ENCODE results near the gene ANKRA2. TPM values are rescaled to one million over a fixed set of nuclear protein-coding genes. Genes with fewer than 3 reads are reported as not detected.

ANKRA2 gene
- total and polyA plus RNA-seq, 10 donors, result 20.6 to 35.1 (median 25.0) TPM

- H3K4me1 ChIP-seq, result peaks cover 0 to 8% (median 2%) of the 10 kb centered on the region in 6 donors
- intact Hi-C loops (cut with DNase I; ENCODE audit: low total_unique reads), result no loop called here
- no peak for DNase-seq
- 68 to 80% (median 76%) methylated on average over 1 of the region's 1 CpG for WGBS, 5 donors
- no peaks in the 10 kb centered on the region for H3K36me3 ChIP-seq
- H3K4me3 ChIP-seq, result no peak overlapping the region
- H3K9me3 ChIP-seq, result no peaks in the 10 kb centered on the region
- TF ChIP-seq POLR2AphosphoS5 (IDR thresholded peaks at IDR 0.05) (no peak), CTCF (IDR thresholded peaks at IDR 0.05 in 8 of 11, conservative IDR thresholded peaks at IDR 0.05 in 3 of 11) (no peak), POLR2A (IDR thresholded peaks at IDR 0.05) (no peak)
- peaks cover 0 to 5% (median 0%) of the 10 kb centered on the region in 7 donors for H3K27me3 ChIP-seq (replicated peaks in 1 of 7)
- no peak overlapping the region for H3K27ac ChIP-seq
These were observed 41.6 kb downstream of the ANKRA2 start for GRCh38 chr5:73523861-73524260.

GRCh38 chr5:73522989-73523388 lies 42.5 kb downstream of the ANKRA2 start:
- H3K27me3 ChIP-seq (replicated peaks in 1 of 7), result peaks cover 0 to 5% (median 0%) of the 10 kb centered on the region in 7 donors
- no peak overlapping the region for H3K27ac ChIP-seq
- peaks cover 0 to 8% (median 2%) of the 10 kb centered on the region in 6 donors for H3K4me1 ChIP-seq
- no peaks in the 10 kb centered on the region for H3K36me3 ChIP-seq
- H3K9me3 ChIP-seq, result no peaks in the 10 kb centered on the region
- DNase-seq, result no peak
- no peak for TF ChIP-seq CTCF (IDR thresholded peaks at IDR 0.05 in 8 of 11, conservative IDR thresholded peaks at IDR 0.05 in 3 of 11)
- TF ChIP-seq POLR2A (IDR thresholded peaks at IDR 0.05), result no peak
- TF ChIP-seq POLR2AphosphoS5 (IDR thresholded peaks at IDR 0.05), result no peak
- no peak overlapping the region for H3K4me3 ChIP-seq
- intact Hi-C loops (cut with DNase I; ENCODE audit: low total_unique reads), result no loop called here
- WGBS, 5 donors, result 84 to 92% (median 89%) methylated on average over 7 of the region's 7 CpGs

- TF ChIP-seq POLR2A (IDR thresholded peaks at IDR 0.05) (no peak), POLR2AphosphoS5 (IDR thresholded peaks at IDR 0.05) (no peak), CTCF (IDR thresholded peaks at IDR 0.05 in 8 of 11, conservative IDR thresholded peaks at IDR 0.05 in 3 of 11) (peak; percentile 56 to 83 (median 71))
- Histone ChIP-seq H3K9me3 (no peaks in the 10 kb centered on the region), H3K4me3 (no peak overlapping the region), H3K27me3 (replicated peaks in 1 of 7) (no peaks in the 10 kb centered on the region), H3K4me1 (peaks cover 0 to 8% (median 2%) of the 10 kb centered on the region in 6 donors), H3K36me3 (no peaks in the 10 kb centered on the region), H3K27ac (no peak overlapping the region)
- DNase-seq, result no peak
- intact Hi-C loops (cut with DNase I; ENCODE audit: low total_unique reads), result no loop called here
- WGBS, 5 donors, result 14 to 25% (median 22%) methylated on average over 13 to 16 of the region's 16 CpGs
These were observed 45.7 kb downstream of the ANKRA2 start for GRCh38 chr5:73519531-73520283.

GRCh38 chr5:73515232-73515631 lies 50.2 kb downstream of the ANKRA2 start:
- Histone ChIP-seq H3K4me3 (no peak overlapping the region), H3K27me3 (replicated peaks in 1 of 7) (no peaks in the 10 kb centered on the region), H3K9me3 (no peaks in the 10 kb centered on the region), H3K4me1 (peaks cover 0 to 8% (median 2%) of the 10 kb centered on the region in 6 donors), H3K27ac (no peak overlapping the region), H3K36me3 (no peaks in the 10 kb centered on the region)
- TF ChIP-seq POLR2AphosphoS5 (IDR thresholded peaks at IDR 0.05) (no peak), CTCF (IDR thresholded peaks at IDR 0.05 in 8 of 11, conservative IDR thresholded peaks at IDR 0.05 in 3 of 11) (no peak), POLR2A (IDR thresholded peaks at IDR 0.05) (no peak)
- WGBS, 5 donors, result 33 to 76% (median 56%) methylated on average over 4 of the region's 4 CpGs
- intact Hi-C loops (cut with DNase I; ENCODE audit: low total_unique reads), result no loop called here
- DNase-seq, result no peak

Measured in spleen (tissue), 11 donors.